HEK293 (cell line): ENCODE results near the gene ZBTB48.

ENCODE experiments used
- GLIS1 ChIP-seq: fragments of 450-650 bp; formaldehyde crosslinking; IDR thresholded peaks from 2 replicates; pipeline ENCODE4 v1.5.1; 2016; ENCODE audit warnings: missing biosample characterization, missing genetic modification characterization
- GLIS2 ChIP-seq: fragments of 450-650 bp; formaldehyde crosslinking; IDR thresholded peaks from 2 replicates; pipeline ENCODE4 v1.5.1; 2016; ENCODE audit warnings: missing biosample characterization, missing genetic modification characterization
- HOXC10 ChIP-seq: sonication (generic); formaldehyde crosslinking; IDR thresholded peaks from 2 replicates; pipeline ENCODE4 v1.8.1; 2023; ENCODE audit warnings: mild to moderate bottlenecking, missing genetic modification reagents
- MEIS1 ChIP-seq: sonication (generic); formaldehyde crosslinking; IDR thresholded peaks from 2 replicates; pipeline ENCODE4 v1.8.1; 2022; ENCODE audit warnings: missing genetic modification reagents, mild to moderate bottlenecking, borderline replicate concordance
- SCRT1 ChIP-seq: fragments of 450-650 bp; formaldehyde crosslinking; IDR thresholded peaks from 2 replicates; pipeline ENCODE4 v1.5.1; 2016; ENCODE audit warnings: missing biosample characterization, missing genetic modification characterization, borderline replicate concordance
- SCRT2 ChIP-seq: fragments of 450-650 bp; formaldehyde crosslinking; IDR thresholded peaks from 2 replicates; pipeline ENCODE4 v1.5.1; 2016; ENCODE audit warnings: missing biosample characterization, missing genetic modification characterization
- ZFP69B ChIP-seq: fragments of 450-650 bp; formaldehyde crosslinking; IDR thresholded peaks from 2 replicates; pipeline ENCODE4 v1.5.1; 2016; ENCODE audit warnings: missing biosample characterization, missing genetic modification characterization
- ZNF121 ChIP-seq: fragments of 450-650 bp; formaldehyde crosslinking; IDR thresholded peaks from 2 replicates; pipeline ENCODE4 v1.5.1; 2016; ENCODE audit warnings: missing biosample characterization, missing genetic modification characterization
- ZNF23 ChIP-seq: fragments of 450-650 bp; formaldehyde crosslinking; IDR thresholded peaks from 2 replicates; pipeline ENCODE4 v1.5.1; 2016; ENCODE audit warnings: missing biosample characterization, missing genetic modification characterization, borderline replicate concordance
- ZNF274 ChIP-seq, 2 experiments: fragments of 200-500 bp in 1 of 2; fragments of 450-650 bp in 1 of 2; sonication (Bioruptor generic) in 1 of 2; formaldehyde crosslinking in 1 of 2; IDR thresholded peaks; 2 replicates each; pipeline versions ENCODE4 v1.5.1 to v1.6.1; 2014 to 2016; ENCODE audit warnings: borderline replicate concordance in 1 of 2, inconsistent platforms in 1 of 2, low read length in 1 of 2, missing biosample characterization in 1 of 2, missing genetic modification characterization in 1 of 2
- ZNF398 ChIP-seq: fragments of 450-650 bp; formaldehyde crosslinking; IDR thresholded peaks from 2 replicates; pipeline ENCODE4 v1.5.1; 2017; ENCODE audit warnings: missing biosample characterization, missing genetic modification characterization
- ZNF580 ChIP-seq: fragments of 450-650 bp; formaldehyde crosslinking; IDR thresholded peaks from 2 replicates; pipeline ENCODE4 v1.5.1; 2016; ENCODE audit warnings: missing biosample characterization, missing genetic modification characterization
- ZNF623 ChIP-seq: fragments of 450-650 bp; formaldehyde crosslinking; IDR thresholded peaks from 2 replicates; pipeline ENCODE4 v1.5.1; 2016; ENCODE audit warnings: missing biosample characterization, missing genetic modification characterization
- ZNF704 ChIP-seq: fragments of 450-650 bp; formaldehyde crosslinking; IDR thresholded peaks from 2 replicates; pipeline ENCODE4 v1.5.1; 2016; ENCODE audit warnings: missing biosample characterization, missing genetic modification characterization
- ZNF843 ChIP-seq: fragments of 450-650 bp; formaldehyde crosslinking; IDR thresholded peaks from 2 replicates; pipeline ENCODE4 v1.5.1; 2016; ENCODE audit warnings: missing biosample characterization, missing genetic modification characterization
- ZSCAN16 ChIP-seq: fragments of 450-650 bp; formaldehyde crosslinking; IDR thresholded peaks from 2 replicates; pipeline ENCODE4 v1.5.1; 2016; ENCODE audit warnings: missing biosample characterization, missing genetic modification characterization
- ZSCAN18 ChIP-seq: fragments of 450-650 bp; formaldehyde crosslinking; IDR thresholded peaks from 2 replicates; pipeline ENCODE4 v1.5.1; 2016; ENCODE audit warnings: missing biosample characterization, missing genetic modification characterization
- ZSCAN30 ChIP-seq: fragments of 450-650 bp; IDR thresholded peaks from 2 replicates; pipeline ENCODE4 v1.5.1; 2018; ENCODE audit warnings: missing biosample characterization, mild to moderate bottlenecking, missing genetic modification characterization, moderate library complexity
- TF ChIP-seq, protein P1 (sequence below): fragments of 450-650 bp; formaldehyde crosslinking; IDR thresholded peaks from 2 replicates; pipeline ENCODE4 v1.5.1; 2016; ENCODE audit warnings: missing biosample characterization, missing genetic modification characterization
- TF ChIP-seq, protein P2 (sequence below): fragments of 450-650 bp; formaldehyde crosslinking; IDR thresholded peaks from 2 replicates; pipeline ENCODE4 v1.5.1; 2017; ENCODE audit warnings: missing biosample characterization, mild to moderate bottlenecking, missing genetic modification characterization, moderate library complexity
- TF ChIP-seq, protein P3 (sequence below): fragments of 450-650 bp; IDR thresholded peaks from 2 replicates; pipeline ENCODE4 v1.5.1; 2018; ENCODE audit warnings: missing biosample characterization, missing genetic modification characterization
- TF ChIP-seq, protein P4 (sequence below): fragments of 450-650 bp; formaldehyde crosslinking; IDR thresholded peaks from 2 replicates; pipeline ENCODE4; 2016; ENCODE audit warnings: missing biosample characterization, missing genetic modification characterization

The ZBTB48 gene

DNA sequence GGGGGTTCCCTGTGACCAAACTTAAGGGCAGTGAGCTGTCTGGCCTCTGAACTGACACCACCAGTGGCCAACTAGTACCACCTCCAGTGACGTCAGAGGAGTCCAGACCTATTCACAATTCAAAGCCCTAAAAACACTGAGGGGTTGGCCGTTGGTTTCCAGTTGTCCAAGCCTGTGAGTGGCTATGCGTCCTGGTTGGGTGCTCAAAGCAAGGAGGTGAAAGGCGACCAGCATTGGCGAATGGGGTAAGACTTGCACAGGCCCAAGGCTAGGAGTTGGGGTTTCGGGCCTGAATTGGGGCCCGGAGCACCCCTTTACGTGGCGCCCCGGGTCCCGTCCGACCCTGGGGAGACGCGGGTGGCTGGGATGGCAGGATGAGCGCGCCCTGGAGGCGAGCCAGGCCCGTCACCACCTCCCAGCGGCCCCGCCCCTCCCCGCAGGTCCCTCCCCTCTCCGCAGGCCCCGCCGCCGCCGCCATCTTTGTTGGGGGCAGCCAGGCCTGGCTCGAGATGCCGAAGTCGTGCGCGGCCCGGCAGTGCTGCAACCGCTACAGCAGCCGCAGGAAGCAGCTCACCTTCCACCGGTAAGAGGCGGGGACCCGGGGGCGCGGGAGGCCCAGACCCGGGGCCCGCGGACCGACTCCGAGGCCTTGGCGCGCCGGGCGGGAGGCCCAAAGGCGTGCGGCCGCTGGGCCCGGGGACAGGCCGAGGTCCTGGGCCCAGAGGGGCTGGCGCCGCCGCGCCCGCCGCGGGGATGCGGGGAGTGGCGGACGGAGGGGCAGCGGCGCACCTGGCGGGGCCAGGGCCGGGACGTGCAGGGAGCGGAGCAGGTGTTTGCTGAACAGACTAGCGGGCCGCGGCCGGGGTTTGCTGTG, 45.2 kb downstream of the ZBTB48 start, which contains the start of gene THAP3 (continued):
- TF ChIP-seq ZSCAN18 (tag by site-specific recombination): no peak
- no peak for TF ChIP-seq ZNF23 (tag by site-specific recombination)
- 0 out of 2 replicates have a peak, but pooled peaks have one; percentile 45 for TF ChIP-seq MEIS1 (CRISPR knock-in tag)
- TF ChIP-seq, protein P1, sequence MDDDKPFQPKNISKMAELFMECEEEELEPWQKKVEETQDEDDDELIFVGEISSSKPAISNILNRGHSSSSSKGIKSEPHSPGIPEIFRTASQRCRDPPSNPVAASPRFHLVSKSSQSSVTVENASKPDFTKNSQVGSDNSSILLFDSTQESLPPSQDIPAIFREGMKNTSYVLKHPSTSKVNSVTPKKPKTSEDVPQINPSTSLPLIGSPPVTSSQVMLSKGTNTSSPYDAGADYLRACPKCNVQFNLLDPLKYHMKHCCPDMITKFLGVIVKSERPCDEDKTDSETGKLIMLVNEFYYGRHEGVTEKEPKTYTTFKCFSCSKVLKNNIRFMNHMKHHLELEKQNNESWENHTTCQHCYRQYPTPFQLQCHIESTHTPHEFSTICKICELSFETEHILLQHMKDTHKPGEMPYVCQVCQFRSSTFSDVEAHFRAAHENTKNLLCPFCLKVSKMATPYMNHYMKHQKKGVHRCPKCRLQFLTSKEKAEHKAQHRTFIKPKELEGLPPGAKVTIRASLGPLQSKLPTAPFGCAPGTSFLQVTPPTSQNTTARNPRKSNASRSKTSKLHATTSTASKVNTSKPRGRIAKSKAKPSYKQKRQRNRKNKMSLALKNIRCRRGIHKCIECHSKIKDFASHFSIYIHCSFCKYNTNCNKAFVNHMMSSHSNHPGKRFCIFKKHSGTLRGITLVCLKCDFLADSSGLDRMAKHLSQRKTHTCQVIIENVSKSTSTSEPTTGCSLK (tag by site-specific recombination): no peak
- peak; percentile 88 for TF ChIP-seq ZSCAN16 (tag by site-specific recombination)
- peak; percentile 89 for TF ChIP-seq GLIS2
- peak; percentile 66 for TF ChIP-seq ZNF843 (tag by site-specific recombination)
- TF ChIP-seq, protein P2, sequence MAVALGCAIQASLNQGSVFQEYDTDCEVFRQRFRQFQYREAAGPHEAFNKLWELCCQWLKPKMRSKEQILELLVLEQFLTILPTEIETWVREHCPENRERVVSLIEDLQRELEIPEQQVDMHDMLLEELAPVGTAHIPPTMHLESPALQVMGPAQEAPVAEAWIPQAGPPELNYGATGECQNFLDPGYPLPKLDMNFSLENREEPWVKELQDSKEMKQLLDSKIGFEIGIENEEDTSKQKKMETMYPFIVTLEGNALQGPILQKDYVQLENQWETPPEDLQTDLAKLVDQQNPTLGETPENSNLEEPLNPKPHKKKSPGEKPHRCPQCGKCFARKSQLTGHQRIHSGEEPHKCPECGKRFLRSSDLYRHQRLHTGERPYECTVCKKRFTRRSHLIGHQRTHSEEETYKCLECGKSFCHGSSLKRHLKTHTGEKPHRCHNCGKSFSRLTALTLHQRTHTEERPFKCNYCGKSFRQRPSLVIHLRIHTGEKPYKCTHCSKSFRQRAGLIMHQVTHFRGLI: peak; percentile 94
- no peak for TF ChIP-seq ZNF121 (tag by site-specific recombination)
- TF ChIP-seq, protein P3, sequence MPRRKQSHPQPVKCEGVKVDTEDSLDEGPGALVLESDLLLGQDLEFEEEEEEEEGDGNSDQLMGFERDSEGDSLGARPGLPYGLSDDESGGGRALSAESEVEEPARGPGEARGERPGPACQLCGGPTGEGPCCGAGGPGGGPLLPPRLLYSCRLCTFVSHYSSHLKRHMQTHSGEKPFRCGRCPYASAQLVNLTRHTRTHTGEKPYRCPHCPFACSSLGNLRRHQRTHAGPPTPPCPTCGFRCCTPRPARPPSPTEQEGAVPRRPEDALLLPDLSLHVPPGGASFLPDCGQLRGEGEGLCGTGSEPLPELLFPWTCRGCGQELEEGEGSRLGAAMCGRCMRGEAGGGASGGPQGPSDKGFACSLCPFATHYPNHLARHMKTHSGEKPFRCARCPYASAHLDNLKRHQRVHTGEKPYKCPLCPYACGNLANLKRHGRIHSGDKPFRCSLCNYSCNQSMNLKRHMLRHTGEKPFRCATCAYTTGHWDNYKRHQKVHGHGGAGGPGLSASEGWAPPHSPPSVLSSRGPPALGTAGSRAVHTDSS (tag by site-specific recombination): no peak
- peak; percentile 67 for TF ChIP-seq GLIS1 (tag by site-specific recombination)
- TF ChIP-seq SCRT2: no peak
- TF ChIP-seq ZSCAN30: peak; percentile 58; the same call in 1 of the 2 replicates
- TF ChIP-seq ZFP69B (tag by site-specific recombination): 0 out of 2 replicates have a peak, but pooled peaks have one; percentile 37
- no peak for TF ChIP-seq ZNF704 (tag by site-specific recombination)
- TF ChIP-seq ZNF580: no peak
- no peak for TF ChIP-seq ZNF398
- TF ChIP-seq SCRT1 (tag by site-specific recombination): no peak
- TF ChIP-seq ZNF623 (tag by site-specific recombination): no peak
- no peak for TF ChIP-seq HOXC10
- TF ChIP-seq ZNF274 (IDR thresholded peaks at IDR 0.05; ENCODE audit: low read length): no peak
- TF ChIP-seq ZNF274 (tag by site-specific recombination; IDR thresholded peaks at IDR 0.05; ENCODE audit: borderline replicate concordance): no peak
- TF ChIP-seq, protein P4, sequence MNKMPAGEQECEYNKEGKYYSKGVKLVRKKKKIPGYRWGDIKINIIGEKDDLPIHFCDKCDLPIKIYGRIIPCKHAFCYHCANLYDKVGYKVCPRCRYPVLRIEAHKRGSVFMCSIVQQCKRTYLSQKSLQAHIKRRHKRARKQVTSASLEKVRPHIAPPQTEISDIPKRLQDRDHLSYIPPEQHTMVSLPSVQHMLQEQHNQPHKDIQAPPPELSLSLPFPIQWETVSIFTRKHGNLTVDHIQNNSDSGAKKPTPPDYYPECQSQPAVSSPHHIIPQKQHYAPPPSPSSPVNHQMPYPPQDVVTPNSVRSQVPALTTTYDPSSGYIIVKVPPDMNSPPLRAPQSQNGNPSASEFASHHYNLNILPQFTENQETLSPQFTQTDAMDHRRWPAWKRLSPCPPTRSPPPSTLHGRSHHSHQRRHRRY (tag by site-specific recombination): no peak
